Measurements from ENCODE around the gene LDB3. TPM values are rescaled to one million over a fixed set of nuclear protein-coding genes. Genes with fewer than 3 reads are reported as not detected.

Gene LDB3
- total RNA-seq, 1 donor from 2014 or later = 0.10 TPM

DNA sequence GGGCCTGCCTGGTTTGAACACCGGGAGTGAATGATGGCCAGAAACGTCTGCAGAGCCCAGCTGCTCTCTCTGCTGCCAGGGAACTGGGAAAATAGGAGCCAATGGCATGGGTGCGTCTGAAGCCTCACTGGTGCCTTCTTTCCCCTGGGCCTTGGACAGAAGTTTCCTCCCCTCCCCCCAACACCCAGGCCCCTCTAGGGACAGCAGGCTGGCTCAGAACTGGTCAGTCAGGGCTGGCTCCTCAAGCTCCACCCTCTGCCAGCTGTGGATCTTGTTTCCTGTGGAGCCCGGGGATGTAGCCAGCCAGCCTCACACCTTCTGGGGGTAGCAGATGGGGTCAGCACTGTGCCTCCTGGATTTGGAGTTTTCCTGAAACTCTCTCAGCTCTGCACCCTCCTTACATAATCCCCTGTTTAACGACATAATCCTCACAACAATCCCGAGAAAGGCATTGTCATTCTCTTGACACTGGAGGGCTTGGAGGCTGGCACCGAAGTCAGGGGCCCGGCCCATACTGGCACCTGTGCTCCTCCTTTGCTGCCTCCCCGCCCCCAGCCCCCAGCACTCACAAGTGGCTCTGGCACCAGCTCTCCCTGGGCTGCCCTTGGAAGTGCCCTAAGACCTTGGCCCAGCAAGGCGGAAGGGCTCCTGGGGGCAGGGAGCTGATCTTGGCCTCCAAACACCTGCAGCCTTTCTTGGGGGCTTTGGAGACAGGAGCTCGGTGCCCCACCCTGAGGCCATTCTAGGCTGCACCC is 5.7 kb downstream of the LDB3 start:
- Mint-ChIP-seq H3K4me1 (ENCODE audit: low read depth) (no peaks in the 10 kb centered on the region), H3K9me3 (no peaks in the 10 kb centered on the region), H3K4me3 (no peak overlapping the region), H3K36me3 (ENCODE audit: low read depth) (no peaks in the 10 kb centered on the region), H3K27ac (no peak overlapping the region), H3K27me3 (ENCODE audit: insufficient read depth) (peaks cover 6% of the 10 kb centered on the region)
- no peak for DNase-seq (ENCODE audit: low spot score)
- intact Hi-C loops (cut with micrococcal nuclease) = no loop called here

- no peak overlapping the region for H3K27ac Mint-ChIP-seq
- no peaks in the 10 kb centered on the region for H3K4me1 Mint-ChIP-seq (ENCODE audit: low read depth)
- no peak for DNase-seq (ENCODE audit: low spot score)
- H3K9me3 Mint-ChIP-seq = no peaks in the 10 kb centered on the region
- H3K36me3 Mint-ChIP-seq (ENCODE audit: low read depth) = no peaks in the 10 kb centered on the region
- no peak overlapping the region for H3K4me3 Mint-ChIP-seq
- peaks cover 6% of the 10 kb centered on the region for H3K27me3 Mint-ChIP-seq (ENCODE audit: insufficient read depth)
- intact Hi-C loops (cut with micrococcal nuclease) = no loop called here
Observed at GRCh38 chr10:86674912-86675311, 6.6 kb downstream of the LDB3 start.

DNA sequence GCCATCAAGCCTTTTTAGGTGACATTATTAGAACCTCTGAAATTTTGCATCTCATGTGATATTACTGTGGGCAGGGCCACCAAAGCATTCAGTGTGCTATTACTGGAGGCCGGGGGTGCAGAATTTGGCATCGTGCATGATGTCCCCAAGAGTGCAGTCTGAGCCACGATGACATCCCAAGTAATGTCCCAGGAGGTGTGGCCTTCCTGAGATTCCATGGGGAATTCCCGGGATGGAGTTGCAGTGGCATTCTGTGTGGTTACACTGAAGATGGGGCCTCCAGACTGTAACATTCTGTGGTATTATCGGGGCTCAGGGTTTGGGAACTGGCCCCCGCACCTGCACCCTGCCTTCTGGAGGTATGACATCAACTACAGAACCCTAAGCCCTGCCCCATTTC is 9.1 kb downstream of the LDB3 start:
- no peak for DNase-seq (ENCODE audit: low spot score)
- no peaks in the 10 kb centered on the region for H3K36me3 Mint-ChIP-seq (ENCODE audit: low read depth)
- no peak overlapping the region for H3K27ac Mint-ChIP-seq
- H3K4me1 Mint-ChIP-seq (ENCODE audit: low read depth) = no peaks in the 10 kb centered on the region
- no peak overlapping the region for H3K4me3 Mint-ChIP-seq
- H3K27me3 Mint-ChIP-seq (ENCODE audit: insufficient read depth) = peaks cover 4% of the 10 kb centered on the region
- intact Hi-C loops (cut with micrococcal nuclease) = no loop called here
- H3K9me3 Mint-ChIP-seq = no peaks in the 10 kb centered on the region

DNA sequence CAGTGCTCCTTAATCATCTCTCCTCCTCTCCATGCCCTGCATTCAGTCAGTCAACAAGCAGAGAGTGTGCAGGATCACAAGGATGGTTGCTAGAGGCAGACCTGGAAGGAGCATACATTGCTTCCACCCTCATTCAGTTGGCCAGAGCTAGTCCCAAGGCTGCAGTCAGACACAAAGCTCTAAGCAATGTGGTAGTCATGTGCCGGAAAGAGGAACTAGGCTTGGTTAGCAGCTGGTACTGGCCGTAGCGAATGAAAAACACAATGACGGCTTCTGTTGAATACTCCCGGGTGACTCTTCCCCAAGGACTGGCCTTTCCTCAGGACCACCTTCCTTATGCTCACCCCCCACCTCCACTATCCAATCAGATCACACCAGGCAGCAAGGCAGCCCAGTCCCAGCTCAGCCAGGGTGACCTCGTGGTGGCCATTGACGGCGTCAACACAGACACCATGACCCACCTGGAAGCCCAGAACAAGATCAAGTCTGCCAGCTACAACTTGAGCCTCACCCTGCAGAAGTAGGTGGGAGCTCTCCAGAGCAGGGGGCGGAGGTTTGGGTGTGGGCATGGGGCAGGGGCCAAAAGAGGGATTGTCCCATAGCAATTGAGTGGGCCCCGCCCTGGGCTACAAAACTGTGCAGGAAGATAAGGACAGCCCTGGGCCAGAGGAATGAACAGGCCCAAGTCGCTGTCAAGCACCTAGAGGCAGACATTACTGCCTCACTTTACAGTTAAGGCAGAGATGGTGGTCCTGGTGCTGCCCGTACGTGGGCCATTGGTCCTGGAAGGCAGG is 10.9 kb downstream of the LDB3 start:
- H3K36me3 Mint-ChIP-seq (ENCODE audit: low read depth) = no peaks in the 10 kb centered on the region
- H3K9me3 Mint-ChIP-seq = no peaks in the 10 kb centered on the region
- intact Hi-C loops (cut with micrococcal nuclease) = no loop called here
- H3K27me3 Mint-ChIP-seq (ENCODE audit: insufficient read depth) = peaks cover 4% of the 10 kb centered on the region
- no peak for DNase-seq (ENCODE audit: low spot score)
- H3K27ac Mint-ChIP-seq = no peak overlapping the region
- H3K4me3 Mint-ChIP-seq = no peak overlapping the region
- no peaks in the 10 kb centered on the region for H3K4me1 Mint-ChIP-seq (ENCODE audit: low read depth)

- no peak for DNase-seq (ENCODE audit: low spot score)
- no peaks in the 10 kb centered on the region for H3K4me1 Mint-ChIP-seq (ENCODE audit: low read depth)
- no peak overlapping the region for H3K27ac Mint-ChIP-seq
- H3K9me3 Mint-ChIP-seq = no peaks in the 10 kb centered on the region
- intact Hi-C loops (cut with micrococcal nuclease) = no loop called here
- H3K36me3 Mint-ChIP-seq (ENCODE audit: low read depth) = no peaks in the 10 kb centered on the region
- peaks cover 2% of the 10 kb centered on the region for H3K27me3 Mint-ChIP-seq (ENCODE audit: insufficient read depth)
- no peak overlapping the region for H3K4me3 Mint-ChIP-seq
Observed at GRCh38 chr10:86681047-86681446, 12.7 kb downstream of the LDB3 start.

- no peaks in the 10 kb centered on the region for H3K9me3 Mint-ChIP-seq
- no peak for DNase-seq (ENCODE audit: low spot score)
- no peaks in the 10 kb centered on the region for H3K36me3 Mint-ChIP-seq (ENCODE audit: low read depth)
- intact Hi-C loops (cut with micrococcal nuclease) = no loop called here
- H3K27me3 Mint-ChIP-seq (ENCODE audit: insufficient read depth) = peaks cover 2% of the 10 kb centered on the region
- no peak overlapping the region for H3K27ac Mint-ChIP-seq
- H3K4me1 Mint-ChIP-seq (ENCODE audit: low read depth) = no peaks in the 10 kb centered on the region
- no peak overlapping the region for H3K4me3 Mint-ChIP-seq
Observed at GRCh38 chr10:86681722-86682386, 13.5 kb downstream of the LDB3 start.

- no peaks in the 10 kb centered on the region for H3K4me1 Mint-ChIP-seq (ENCODE audit: low read depth)
- H3K36me3 Mint-ChIP-seq (ENCODE audit: low read depth) = no peaks in the 10 kb centered on the region
- H3K27me3 Mint-ChIP-seq (ENCODE audit: insufficient read depth) = peaks cover 2% of the 10 kb centered on the region
- H3K27ac Mint-ChIP-seq = no peak overlapping the region
- intact Hi-C loops (cut with micrococcal nuclease) = no loop called here
- no peaks in the 10 kb centered on the region for H3K9me3 Mint-ChIP-seq
- no peak for DNase-seq (ENCODE audit: low spot score)
- H3K4me3 Mint-ChIP-seq = no peak overlapping the region
Observed at GRCh38 chr10:86682675-86683074, 14.4 kb downstream of the LDB3 start.

GRCh38 chr10:86684331-86685097 is 16.2 kb downstream of the LDB3 start:
- Mint-ChIP-seq H3K27ac (no peak overlapping the region), H3K27me3 (ENCODE audit: insufficient read depth) (peaks cover 4% of the 10 kb centered on the region), H3K4me1 (ENCODE audit: low read depth) (no peaks in the 10 kb centered on the region), H3K4me3 (no peak overlapping the region), H3K36me3 (ENCODE audit: low read depth) (no peaks in the 10 kb centered on the region), H3K9me3 (no peaks in the 10 kb centered on the region)
- intact Hi-C loops (cut with micrococcal nuclease) = no loop called here
- no peak for DNase-seq (ENCODE audit: low spot score)

GRCh38 chr10:86685416-86685815 is 17.1 kb downstream of the LDB3 start:
- intact Hi-C loops (cut with micrococcal nuclease) = no loop called here
- no peak for DNase-seq (ENCODE audit: low spot score)
- Mint-ChIP-seq H3K9me3 (no peaks in the 10 kb centered on the region), H3K27ac (no peak overlapping the region), H3K27me3 (ENCODE audit: insufficient read depth) (peaks cover 9% of the 10 kb centered on the region), H3K4me3 (no peak overlapping the region), H3K36me3 (ENCODE audit: low read depth) (no peaks in the 10 kb centered on the region), H3K4me1 (ENCODE audit: low read depth) (no peaks in the 10 kb centered on the region)

DNA sequence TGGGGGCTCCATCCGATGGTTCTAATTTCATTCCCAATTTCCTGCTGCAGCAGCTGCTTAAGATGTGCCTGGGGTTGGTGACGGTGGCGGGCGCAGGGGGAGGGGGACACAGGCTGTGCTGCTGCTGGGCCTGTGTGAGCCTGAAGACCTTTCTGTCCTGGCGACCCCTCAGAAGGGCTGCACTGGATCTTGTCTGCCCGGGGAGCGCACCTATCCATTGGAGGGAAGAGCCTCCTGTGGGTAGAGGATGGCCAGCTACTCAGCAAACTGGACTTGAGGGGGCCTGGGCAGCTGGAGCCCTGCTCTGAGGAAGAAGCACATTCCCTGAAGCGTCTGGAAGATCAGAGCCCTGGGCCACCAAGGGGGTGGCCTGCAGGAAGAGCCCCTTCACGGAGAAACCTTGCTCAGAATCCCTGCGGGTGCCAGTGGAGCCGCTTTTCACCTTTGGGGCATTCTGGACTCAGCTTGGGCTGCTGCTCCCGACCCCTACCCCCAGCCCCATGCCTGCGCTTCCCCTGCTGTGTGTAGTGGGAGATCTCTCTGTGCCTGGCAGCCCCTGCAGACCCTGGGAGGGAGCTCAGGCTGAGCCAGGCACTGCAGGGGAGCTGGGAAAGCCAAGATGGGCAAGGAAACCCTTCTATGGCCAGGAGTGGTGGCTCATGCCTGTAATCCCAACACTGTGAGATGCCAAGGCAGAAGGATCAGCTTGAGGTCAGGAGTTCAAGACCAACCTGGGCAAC is 17.8 kb downstream of the LDB3 start:
- H3K4me1 Mint-ChIP-seq (ENCODE audit: low read depth) = no peaks in the 10 kb centered on the region
- intact Hi-C loops (cut with micrococcal nuclease) = no loop called here

DNA sequence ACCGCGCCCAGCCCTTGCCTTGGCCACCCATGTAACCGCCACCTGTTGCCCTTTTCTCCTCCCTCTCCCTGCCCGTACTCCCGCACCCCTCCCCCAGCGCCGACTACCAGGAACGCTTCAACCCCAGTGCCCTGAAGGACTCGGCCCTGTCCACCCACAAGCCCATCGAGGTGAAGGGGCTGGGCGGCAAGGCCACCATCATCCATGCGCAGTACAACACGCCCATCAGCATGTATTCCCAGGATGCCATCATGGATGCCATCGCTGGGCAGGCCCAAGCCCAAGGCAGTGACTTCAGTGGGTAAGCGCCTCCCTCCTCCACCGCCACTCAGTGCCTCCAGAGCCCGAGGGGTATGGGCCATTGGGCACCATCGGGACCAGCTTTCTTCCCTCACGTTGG is 18.7 kb downstream of the LDB3 start:
- no peak for DNase-seq (ENCODE audit: low spot score)

More for the DNA sequence above, 17.8 kb downstream of the LDB3 start:
- Mint-ChIP-seq H3K27ac (no peak overlapping the region), H3K9me3 (no peaks in the 10 kb centered on the region), H3K4me3 (no peak overlapping the region), H3K27me3 (ENCODE audit: insufficient read depth) (peaks cover 9% of the 10 kb centered on the region), H3K36me3 (ENCODE audit: low read depth) (no peaks in the 10 kb centered on the region)
- no peak for DNase-seq (ENCODE audit: low spot score)

GRCh38 chr10:86687750-86688149 is 19.4 kb downstream of the LDB3 start:
- no peak for DNase-seq (ENCODE audit: low spot score)
- intact Hi-C loops (cut with micrococcal nuclease) = loop anchor here (1.0 to 2.0 kb wide), 3 partner anchors 212 to 279 kb away; no protein-coding TSS in a partner anchor
- Mint-ChIP-seq H3K27ac (no peak overlapping the region), H3K4me1 (ENCODE audit: low read depth) (no peaks in the 10 kb centered on the region), H3K27me3 (ENCODE audit: insufficient read depth) (peaks cover 9% of the 10 kb centered on the region), H3K36me3 (ENCODE audit: low read depth) (no peaks in the 10 kb centered on the region), H3K9me3 (no peaks in the 10 kb centered on the region), H3K4me3 (no peak overlapping the region)

More for the DNA sequence above, 18.7 kb downstream of the LDB3 start:
- H3K27me3 Mint-ChIP-seq (ENCODE audit: insufficient read depth) = peaks cover 9% of the 10 kb centered on the region
- H3K4me3 Mint-ChIP-seq = no peak overlapping the region
- H3K4me1 Mint-ChIP-seq (ENCODE audit: low read depth) = no peaks in the 10 kb centered on the region
- no peak overlapping the region for H3K27ac Mint-ChIP-seq
- H3K36me3 Mint-ChIP-seq (ENCODE audit: low read depth) = no peaks in the 10 kb centered on the region
- intact Hi-C loops (cut with micrococcal nuclease) = no loop called here
- H3K9me3 Mint-ChIP-seq = no peaks in the 10 kb centered on the region
